ACHN (cell line): Measurements from ENCODE around the gene G6PD.
A peak's percentile ranks its signal among the peaks of the same experiment; 100 is the strongest.

ENCODE experiments used
- DNase-seq: peaks from one replicate; pipeline ENCODE4 v3.0.0-alpha.2; 2015
- in situ Hi-C: cut with HindIII; loops from 2 replicates; pipeline ENCODE4 v1.10.0; 2017; ENCODE audit warnings: low sequenced_read_pairs, low pct_ligation_motif_present, low pct_unique_long_range_greater_than_20kb

The G6PD gene

DNA sequence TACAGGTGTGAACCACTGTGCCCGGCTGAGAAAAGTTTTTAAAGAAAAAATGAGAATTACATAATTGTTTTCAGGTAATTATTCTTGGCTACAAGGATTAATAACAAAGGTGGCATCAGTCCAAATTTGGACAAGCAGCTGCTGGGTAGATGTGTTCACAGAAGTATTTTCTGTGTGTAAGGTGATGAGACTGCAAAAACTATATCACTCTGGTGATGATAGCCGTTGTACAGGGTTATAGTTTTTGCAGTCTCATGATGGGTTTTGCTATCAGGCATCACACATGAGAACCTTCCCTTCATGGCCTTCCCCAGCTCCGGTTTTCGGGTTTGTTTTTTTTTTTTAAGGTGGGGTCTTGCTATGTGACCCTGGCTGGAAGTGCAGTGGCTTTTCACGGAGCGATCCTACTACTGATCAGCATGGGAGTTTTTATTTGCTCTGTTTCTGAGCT is 51.1 kb downstream of the G6PD start:
- DNase-seq, result no peak
- in situ Hi-C loops, result no loop called here

DNA sequence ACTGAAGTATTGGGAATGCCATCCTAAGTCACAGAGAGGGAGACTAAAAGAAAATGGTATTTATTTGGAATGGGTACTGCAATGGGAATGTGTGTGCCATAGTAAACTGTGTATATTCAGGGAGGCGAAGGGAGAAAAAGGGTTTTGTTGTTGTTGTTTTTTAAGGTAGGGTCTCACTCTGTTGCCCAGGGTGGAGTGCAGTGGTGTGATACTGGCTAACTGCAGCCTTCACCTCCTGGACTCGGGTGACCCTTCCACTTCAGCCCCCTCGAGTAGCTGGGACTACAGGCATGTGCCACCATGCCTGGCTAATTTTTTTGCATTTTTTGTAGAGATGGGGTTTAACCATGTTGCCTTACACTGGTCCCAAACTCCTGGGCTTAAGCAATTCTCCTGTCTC is 51.9 kb downstream of the G6PD start:
- in situ Hi-C loops, result no loop called here

DNA sequence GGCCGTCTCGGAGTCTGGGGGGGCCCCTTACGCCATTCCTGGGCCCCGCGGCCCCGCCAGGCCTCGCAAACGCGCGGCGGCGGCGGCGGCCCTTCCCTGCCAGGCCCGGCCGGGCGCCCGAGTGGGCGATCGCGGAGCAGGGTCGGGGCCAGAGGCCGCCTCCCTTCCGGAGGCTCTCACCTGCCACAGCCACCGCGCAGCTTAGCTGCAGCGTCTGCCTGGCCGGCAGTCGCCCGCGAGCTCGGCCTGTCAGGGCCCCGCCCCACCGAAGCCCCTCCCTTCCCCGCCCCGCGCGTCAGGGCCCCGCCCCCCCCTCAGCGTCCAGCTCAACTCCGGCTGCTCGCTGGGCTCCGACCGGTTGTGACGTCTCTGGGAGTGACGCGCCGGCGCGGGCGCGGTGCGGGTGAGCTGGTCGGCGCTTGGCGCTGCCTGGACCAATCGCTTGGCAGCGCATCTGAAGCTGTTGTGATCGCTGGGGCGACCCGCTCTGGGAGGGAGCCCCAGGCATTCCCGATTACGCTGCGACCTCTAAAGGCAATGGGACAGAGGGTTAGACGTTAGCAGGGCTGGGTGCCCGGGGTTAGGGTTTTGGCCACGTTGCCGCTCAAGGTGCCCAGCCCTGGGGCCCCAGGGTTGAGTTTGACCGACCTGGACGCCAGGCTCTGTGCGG is 56.1 kb downstream of the G6PD start, which contains the start of gene SLC10A3:
SLC10A3 (minus strand) TSS at position 216 of the 670 bp plus-strand sequence. CDS start 1,689 bp downstream, outside the sequence.
- peak; percentile 87 for DNase-seq
- in situ Hi-C loops, result no loop called here

More for the DNA sequence above, 51.9 kb downstream of the G6PD start:
- no peak for DNase-seq

DNA sequence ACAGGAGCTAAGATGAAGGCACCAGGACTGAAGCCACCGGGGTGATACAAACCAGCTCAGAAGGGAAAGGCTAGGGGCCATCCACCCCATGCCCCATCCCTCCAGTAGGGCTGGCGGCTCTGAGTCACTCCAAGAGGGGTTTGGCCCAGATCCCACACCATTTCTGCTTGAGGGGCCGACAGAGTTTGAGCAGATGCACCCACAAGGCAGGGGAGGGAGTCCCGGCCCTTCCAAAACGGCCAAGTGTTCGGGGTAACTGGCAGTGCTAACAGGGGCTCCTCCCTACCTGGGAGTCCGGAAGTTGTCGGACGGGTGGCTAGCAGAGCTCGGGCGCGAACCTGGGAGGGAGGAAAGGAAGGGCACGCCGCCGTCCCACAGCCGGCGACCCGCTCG is 56.6 kb downstream of the G6PD start:
- peak; percentile 26 for DNase-seq
- in situ Hi-C loops, result no loop called here

DNA sequence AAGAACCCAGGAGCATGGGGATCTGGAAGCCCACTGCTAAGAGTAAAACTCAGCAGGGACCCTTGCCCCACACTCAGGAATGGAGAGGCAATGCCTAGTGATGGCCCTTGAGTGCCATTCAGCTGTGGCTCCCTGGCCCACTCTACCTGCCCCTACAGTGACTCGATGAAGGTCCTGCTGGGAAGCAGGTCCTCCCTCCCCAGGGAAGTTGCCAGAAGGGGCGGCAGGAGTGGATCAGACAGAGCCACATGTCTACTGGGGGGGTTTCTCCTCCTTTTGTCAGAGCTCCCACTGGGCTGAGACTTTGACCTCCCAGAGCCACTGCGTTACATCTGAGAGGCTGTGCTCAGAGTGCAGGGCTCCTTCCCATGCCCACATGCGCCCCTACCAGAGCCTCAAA is 57.5 kb downstream of the G6PD start:
- in situ Hi-C loops, result no loop called here
- DNase-seq, result no peak

DNA sequence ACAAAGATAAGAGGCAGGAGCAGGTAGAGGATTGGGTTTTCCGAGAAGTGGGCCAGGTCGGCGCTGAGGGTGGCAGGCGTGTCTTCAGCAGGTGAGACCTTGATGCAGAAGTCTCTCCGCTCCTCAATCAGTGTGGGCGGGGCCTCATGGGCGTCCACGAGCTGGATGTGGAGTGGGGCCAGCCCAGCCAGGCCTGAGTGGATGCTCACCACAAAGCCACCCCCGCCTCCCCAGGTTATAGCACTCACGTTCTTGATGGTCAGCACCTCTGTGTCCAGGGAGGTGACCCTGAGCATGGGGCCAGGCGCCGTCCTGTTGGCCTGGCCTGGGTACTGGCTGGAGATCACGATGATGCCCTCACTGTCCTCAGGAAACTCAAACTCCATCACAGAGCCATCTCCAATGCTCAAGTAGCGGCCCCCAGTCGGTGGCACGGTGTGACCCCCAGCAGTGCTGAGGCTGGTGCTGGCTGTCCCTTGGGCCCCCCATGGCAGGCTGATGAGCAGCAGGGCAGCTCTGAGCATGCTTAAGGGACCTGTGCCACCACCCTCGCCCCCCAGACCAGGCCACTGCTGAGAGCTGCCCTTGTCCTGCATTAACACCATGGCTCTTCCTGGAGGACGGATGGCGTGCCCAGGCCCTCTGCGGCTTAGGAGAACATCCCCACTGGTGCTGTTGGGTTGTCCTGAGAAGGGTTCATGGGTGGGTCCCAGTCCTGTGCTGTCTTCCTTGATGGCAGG is 58.1 kb downstream of the G6PD start:
- DNase-seq, result no peak
- in situ Hi-C loops, result no loop called here

DNA sequence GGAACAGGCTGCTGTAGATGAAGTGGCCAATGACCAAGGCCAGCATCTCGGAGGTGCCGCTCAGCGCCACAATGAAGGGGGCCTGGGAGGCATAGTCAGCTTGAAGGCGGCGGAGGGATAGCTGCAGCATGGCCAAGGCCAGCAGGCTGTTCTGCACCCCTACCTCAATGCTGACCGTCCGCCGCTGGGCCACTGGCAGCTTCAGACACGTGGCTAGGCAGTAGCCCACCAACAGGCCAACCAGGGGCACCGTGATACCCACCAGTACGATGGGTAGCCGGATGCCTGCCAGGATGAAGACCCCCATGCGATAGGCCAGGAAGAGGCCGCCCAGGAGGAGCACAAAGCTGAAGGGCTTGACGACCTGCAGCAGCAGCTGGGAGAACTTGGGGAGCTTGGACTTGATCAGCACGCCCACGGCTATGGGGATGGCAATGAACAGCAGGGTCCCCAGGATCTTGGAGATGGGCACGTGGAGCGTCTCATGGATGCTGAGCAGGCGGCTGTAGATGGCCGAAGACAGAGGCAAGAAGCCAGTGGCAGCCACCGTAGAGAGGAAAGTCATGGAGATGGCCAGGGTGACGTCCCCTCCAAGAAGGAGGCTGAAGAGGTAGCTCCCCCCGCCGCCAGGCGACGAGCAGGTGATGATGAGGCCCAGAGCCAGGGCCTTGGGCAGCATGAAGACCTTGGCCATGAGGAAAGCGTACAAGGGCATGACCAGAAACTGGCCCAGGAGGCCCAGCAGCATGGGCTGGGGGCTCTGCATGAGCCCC is 58.9 kb downstream of the G6PD start:
- no peak for DNase-seq
- in situ Hi-C loops, result no loop called here

DNA sequence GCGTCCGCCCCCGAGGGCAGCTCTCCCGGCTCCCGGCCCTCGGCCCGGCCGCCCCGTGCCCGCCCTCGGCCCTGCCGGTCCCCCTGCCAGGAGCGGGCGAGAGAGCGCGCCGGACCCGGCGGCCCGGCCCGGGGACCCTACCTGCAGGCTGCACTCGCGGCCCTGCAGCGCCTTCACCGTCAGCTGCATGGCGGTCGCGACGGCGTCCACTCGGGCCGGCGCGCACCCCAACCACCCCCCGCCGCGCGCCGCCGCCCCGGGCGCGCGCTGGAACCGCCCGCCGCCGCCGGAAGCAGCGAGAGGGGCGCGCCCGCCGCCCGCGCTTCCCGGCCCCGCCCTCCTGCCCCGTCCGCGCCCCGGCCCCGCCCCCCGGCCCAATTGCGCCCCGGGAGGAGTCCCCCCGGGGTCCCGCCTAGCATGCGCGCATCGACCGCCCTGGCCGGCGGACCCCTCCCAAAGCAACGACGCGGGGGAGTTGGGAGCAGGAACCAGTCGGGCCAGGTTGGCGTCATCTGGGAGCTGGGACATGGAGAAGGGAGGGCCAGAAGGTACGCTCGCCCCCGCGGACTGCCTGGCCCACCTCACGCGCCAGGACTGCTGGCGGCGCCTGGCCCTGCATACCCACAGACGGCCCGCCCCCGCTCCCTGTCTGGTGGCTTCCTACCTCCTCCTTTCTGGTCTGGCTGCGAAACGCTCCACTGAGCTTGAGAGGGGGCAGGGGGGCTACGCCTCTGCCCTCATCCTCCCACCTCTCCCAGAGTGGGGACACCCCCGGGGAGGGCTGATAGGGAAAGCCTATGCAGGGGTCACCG is 60.0 kb downstream of the G6PD start, which contains the start of gene UBL4A:
UBL4A (minus strand) TSS at position 220 of the 812 bp plus-strand sequence; CDS start at position 189, 31 bp downstream.
- in situ Hi-C loops, result no loop called here
- peak; percentile 35 for DNase-seq

DNA sequence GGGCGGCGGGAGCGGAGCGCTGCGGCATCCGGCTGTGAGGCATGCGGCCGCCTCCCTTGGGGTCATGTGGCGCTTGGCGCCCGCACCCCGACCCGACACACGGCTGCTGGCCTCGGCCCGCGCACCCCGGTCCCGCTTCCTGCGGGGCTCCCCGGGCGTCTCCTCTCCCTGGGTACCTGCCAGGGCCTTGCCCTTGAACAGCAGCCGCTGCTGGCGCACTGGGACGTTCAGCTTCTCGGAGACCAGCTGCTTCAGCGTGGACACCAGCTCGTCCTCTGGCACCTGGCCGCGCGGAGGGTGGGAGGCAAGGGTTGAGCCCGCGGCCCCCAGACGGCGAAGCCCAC is 60.6 kb downstream of the G6PD start:
- DNase-seq, result peak; percentile 1
- in situ Hi-C loops, result no loop called here

DNA sequence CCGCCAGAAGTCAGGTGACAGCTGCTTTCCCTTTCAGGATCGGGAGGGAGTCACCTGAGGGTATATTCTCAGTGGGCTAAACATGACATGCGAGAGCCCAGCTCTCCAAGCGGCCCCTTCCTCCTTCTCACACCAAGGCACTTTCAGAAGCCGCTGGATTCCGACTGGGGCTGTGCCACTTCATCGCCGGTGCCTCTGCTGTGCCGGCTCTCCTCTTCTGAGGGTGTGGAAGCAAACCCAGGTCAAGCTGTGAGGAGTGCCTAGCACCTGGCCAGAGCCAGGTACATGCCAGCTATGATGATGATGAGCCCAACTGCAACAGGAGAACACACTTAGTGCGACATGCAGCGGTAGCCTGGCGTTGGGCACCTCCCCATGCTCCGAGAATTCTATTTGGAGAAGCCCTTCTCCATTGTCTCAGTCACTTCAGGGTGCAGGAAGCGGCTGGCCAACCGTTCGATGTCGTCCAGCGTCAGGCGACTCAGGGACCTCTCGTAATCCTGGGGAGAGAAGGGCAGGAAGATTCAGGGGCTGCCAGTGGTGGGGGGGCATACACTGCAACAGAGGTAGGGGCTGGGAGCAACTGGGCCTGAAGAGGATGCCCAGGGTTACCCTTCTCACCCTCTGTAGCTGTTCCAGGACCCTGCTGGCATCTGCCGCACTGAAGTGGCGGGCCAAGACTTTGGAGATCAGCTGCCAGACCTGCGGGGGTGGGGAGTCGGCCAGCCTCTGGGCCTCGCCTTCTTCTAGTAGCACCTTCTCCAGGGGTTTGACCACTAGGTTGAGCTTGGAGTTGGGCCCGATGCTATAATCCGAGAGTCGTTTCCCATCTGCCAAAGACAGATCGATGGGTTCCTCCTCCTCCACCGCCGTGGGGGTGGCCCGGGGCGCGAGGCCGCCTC is 61.2 kb downstream of the G6PD start:
- DNase-seq, result no peak

DNA sequence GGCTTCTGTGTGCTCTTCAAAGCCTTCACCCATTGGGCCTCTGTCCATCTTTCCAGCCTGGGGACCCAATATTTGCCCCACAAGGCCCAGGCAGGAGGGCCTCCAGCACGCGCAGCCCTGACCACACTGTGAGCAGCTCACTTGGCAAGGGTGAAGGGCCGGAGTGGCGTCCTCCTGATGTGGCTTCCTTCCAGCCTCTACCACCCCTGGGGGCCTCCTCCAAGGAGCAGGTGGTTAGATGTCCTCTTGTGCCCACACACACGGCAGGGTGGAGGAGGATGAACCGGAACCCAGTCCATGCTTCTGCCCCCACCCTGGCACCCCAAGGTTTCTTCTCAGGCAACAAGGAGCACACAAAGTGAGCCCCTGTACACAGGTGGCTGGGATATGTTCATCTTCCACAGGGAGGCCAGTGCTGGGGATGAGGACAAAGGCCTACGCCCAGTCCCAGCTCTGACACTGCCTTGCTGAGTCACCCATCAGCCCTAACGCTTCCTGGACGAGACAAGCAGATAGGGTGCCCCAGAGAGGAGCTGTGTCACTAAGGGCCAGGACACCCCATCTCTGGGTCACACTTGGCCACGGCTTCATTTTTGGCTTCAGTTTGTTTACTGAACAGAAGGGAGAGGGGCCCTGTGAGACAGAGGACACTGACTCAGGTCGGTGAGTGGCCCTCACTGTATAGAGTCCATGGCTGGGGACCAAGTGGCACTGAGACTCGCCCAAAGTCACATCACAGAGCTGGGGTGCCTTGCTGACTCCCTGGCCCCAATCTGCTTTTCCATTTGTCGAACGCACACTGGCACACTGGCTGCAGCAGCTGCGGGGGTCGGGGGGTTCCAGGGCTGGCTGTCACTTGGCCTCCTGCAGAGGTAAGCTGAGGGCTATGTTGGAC is 62.1 kb downstream of the G6PD start:
- DNase-seq, result no peak
- in situ Hi-C loops, result no loop called here

More for the DNA sequence above, 61.2 kb downstream of the G6PD start:
- in situ Hi-C loops, result no loop called here

DNA sequence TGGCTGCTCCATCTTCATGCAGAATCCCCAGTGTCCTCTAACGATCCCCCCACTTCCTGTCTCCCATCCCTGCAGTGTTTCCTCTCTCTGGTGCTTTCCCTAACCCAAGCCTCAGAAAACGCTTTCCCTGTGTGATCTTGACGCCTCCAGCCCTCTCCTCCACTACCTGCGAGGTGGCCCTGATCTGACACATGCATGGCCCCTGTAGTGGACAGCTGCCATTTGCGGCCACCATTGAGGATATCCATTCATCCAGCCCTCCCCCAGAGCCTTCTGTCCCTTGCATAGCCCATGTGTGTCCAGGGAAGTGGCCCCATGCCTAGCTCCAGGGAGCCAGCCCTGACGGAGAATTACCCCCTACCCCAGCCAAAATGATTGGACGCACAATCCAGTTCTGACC is 63.3 kb downstream of the G6PD start:
- in situ Hi-C loops, result no loop called here
- no peak for DNase-seq

DNA sequence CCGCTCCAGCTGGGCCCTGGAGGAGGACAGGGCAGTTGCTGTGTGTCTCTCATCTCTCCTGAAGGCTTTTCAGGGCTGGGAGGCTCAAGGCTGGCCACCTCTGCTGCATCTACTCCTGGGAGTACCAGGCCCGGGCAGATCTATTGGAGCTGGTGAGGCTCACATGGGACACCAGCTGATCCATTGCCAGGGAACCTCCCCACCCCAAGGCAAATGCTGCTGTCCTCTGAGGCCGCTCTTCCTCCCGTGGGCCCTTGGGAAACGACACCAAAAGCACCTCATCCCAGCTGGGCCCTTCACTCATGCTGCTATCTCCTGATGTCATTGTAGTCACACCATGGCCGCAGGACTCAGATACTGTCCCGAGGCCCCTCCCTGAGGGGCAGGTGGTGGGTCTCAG is 63.9 kb downstream of the G6PD start:
- in situ Hi-C loops, result no loop called here

DNA sequence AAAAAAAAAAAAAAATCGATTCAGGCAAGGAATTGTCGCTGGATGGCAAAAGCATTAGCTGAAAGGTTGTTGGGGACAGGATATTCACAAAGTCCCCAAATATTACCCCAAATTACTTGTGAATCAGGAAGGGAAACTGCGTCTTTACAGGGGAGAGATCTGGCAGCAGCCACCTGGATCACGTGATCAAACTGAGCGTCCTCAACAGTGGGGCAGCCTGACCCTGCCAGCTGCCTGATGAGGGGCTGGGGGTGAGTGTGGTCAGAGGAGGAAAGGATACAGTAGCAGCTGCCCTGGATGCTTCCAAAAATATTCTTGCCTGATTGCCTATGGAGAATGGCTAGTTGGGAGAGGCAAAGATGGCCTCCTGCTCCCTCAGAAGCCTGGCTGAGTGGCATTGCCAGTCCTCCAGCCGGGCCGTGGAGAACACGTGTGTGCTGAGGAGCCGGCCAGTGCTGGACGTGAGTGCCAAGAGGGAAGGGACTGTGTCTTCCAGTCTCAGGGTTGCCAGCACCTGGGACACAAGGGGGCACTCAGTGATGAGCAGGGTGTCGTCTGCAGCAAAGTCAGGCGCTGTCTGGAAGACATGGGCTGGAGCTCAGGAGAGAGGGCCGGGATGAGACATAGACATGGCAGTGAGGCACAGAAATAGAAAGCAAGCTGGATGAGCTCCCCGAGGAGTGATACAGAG is 64.6 kb downstream of the G6PD start:
- in situ Hi-C loops, result no loop called here
- DNase-seq, result no peak

More for the DNA sequence above, 63.9 kb downstream of the G6PD start:
- no peak for DNase-seq
